HG02642 (cell line): ENCODE measurements around the gene FADS1.

ENCODE experiments used
- ATAC-seq: cut with Tn5 transposase; IDR thresholded peaks from one replicate; pipeline ENCODE4 v1.9.1; 2021; ENCODE audit warnings: mild to moderate bottlenecking; ENCODE audit not compliant: unreplicated experiment, poor library complexity

Gene FADS1

GRCh38 chr11:61816736-61817455 lies at the start of gene FADS1:
Gene FADS1 (minus strand): TSS chr11:61817003. CDS start chr11:61816929, 74 bp downstream.
- ATAC-seq = peak; percentile 58

GRCh38 chr11:61866231-61866957 lies 49.6 kb upstream of the FADS1 start:
- no peak for ATAC-seq

- no peak for ATAC-seq
Measured at GRCh38 chr11:61864814-61865775, 48.3 kb upstream of the FADS1 start.

- ATAC-seq = no peak
Measured at GRCh38 chr11:61863548-61864081, 46.8 kb upstream of the FADS1 start.

- no peak for ATAC-seq
Measured at GRCh38 chr11:61862714-61863547, 46.1 kb upstream of the FADS1 start.

DNA sequence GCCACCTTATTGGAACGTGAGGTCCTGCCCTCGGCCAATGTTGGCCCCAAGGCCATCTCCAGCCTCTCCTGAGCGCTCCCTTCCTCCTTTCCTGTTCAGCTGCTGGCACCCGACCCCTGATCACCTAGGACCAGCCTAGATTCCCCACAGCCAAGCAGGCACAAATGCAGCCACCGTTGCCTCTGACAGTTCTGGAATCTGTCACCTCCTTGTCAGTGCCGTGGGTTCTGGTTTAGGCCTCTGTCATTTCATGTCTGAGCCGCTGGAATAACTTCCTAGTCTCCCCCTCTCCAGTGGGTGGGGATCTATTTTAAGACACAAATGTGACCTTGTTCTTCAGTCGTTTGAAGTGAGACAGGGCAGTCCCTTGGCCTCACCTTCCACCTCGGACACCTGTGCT lies 44.8 kb upstream of the FADS1 start:
- ATAC-seq = no peak

GRCh38 chr11:61860054-61860903 lies 43.5 kb upstream of the FADS1 start:
- ATAC-seq = no peak

- ATAC-seq = no peak
Measured at GRCh38 chr11:61855939-61856680, 39.3 kb upstream of the FADS1 start.

DNA sequence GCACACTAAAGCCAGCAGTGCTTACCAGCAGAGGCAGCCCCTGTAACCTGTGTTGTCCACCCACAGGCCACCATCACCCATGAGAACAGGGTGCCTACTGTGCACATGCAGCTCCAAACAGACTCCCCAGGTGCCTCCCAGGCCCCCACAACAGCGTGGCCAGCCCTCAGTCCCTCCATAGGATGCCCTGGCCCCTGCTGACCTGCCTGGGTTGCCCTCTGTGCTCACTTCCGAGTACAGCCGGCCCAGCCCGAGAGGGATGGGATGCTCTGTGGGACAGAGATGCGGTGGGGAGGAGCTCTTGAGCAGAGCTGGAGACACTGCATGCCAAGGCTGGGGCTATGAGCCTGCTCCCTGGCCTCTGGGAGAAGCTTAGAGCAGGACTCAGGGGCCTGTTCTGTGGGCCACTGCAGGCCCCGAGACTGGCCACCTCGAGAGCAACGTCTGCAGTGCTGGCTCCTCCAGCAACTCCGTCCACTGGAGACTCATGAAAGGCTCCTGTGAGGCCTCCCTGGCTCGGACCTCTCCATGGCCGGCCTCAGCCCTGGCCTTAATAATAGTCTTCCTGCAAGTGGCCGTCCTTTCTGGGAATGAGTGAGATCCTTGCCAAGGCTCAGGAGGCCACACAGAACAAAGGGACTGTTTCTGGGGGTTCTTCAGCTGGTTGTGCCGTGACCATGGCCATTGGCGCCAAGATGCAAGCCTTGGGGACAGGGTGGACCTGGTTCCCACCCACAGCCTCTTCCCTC lies 38.3 kb upstream of the FADS1 start:
- no peak for ATAC-seq

GRCh38 chr11:61854206-61854895 lies 37.5 kb upstream of the FADS1 start:
- no peak for ATAC-seq

DNA sequence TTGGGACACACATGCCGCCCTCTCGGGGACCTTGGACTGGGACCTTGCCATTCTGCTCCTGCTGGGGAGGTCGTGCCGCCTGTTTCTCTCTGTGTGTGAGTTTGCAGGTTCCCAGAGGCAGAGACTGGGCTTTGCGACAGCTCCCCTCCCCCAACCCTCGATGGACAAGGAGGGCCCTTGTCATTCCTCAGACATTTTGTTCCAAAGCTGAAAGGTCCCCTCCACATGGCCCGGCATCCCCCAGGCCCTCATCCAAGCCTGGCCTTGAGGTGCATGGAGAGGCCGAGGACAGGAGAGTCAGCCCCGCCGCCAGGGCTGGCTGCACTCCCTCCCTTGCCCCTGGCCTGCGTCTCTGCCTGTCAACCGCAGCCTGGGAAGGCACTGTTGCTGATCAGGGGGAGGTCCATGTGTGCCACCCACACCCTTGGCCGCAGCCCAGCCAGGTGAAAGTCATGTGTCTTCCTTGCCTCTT lies 36.9 kb upstream of the FADS1 start:
- no peak for ATAC-seq

DNA sequence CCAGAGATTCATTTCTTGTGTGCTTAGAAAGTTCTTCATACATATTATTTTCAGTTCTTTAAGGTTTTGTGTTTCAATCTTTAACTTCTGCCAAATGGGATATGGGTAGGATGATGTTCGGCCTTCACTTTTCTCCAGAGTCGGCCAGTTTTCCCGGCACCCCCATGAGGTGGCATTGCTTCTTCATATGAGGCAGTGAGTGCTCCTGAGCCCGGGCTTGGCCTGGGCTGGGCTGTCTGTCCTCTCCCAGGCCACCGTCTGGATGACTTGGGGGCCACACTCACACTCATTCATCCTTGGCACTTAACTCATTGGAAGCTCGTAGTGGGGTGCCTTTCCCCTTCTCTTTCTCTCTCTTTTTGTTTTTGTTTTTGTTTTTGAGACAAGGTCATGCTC lies 35.1 kb upstream of the FADS1 start:
- ATAC-seq = no peak

- ATAC-seq = no peak
Measured at GRCh38 chr11:61851113-61851899, 34.5 kb upstream of the FADS1 start.

DNA sequence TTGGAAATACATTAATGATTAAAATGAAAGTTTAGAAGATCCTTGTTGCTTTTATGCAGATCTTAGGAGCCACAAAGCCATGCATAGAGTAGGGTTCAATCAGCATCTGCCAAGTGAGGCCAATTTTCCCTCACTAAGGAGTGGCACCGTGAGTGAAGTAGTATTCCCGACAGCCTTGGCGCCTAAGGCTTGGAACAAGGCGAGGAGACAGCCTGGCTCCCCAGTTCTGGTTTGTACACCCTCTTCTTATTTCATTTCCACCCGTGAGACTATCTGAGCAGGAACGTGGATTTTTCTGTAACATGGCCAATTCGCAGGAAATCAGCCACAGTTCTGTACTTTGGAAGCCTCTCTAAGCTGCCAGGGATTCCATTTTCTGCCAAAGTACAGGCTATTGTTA lies 33.9 kb upstream of the FADS1 start:
- ATAC-seq = no peak

GRCh38 chr11:61848631-61849030 lies 31.8 kb upstream of the FADS1 start:
- ATAC-seq = no peak
